Left renal pelvis (tissue), 4 donors: ENCODE results near the gene EXOC4. TPM values are rescaled to one million over a fixed set of nuclear protein-coding genes. Genes with fewer than 3 reads are reported as not detected.

Source experiments
- DNase-seq, 4 donors: peaks; one replicate each; pipeline ENCODE4 v3.0.0-alpha.2; 2013; ENCODE audit warnings: low read depth in 4 of 4, low spot score in 3 of 4
- polyA plus RNA-seq, 4 donors: library from polyadenylated mRNA; unstranded; fragments of 120-200 nt; gene quantifications; one replicate each; pipeline ENCODE4 v1.2.1, GENCODE V29; 2013; ENCODE audit not compliant: insufficient read length in 4 of 4

EXOC4 gene
- polyA plus RNA-seq, 4 donors = 59.2 to 81.3 (median 72.0) TPM

DNA sequence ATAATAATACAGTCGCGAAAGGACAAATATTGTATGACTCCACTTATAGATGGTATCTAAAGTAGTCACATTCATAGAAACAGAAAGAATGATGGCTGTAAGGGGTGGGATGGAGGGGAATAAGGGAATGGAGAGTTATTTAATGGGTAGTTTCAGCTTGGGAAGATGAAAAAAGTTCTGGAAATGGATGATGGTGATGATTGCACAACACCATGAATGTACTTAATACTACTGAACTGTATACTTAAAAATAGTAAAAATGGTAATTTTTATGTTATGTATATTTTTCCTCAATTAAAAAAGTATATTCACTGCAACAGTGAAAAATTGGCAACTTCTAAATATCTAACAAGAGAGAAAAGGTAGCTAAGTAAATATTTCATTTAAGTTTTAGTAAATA, 265.8 kb downstream of the EXOC4 start:
- DNase-seq = no peak

DNA sequence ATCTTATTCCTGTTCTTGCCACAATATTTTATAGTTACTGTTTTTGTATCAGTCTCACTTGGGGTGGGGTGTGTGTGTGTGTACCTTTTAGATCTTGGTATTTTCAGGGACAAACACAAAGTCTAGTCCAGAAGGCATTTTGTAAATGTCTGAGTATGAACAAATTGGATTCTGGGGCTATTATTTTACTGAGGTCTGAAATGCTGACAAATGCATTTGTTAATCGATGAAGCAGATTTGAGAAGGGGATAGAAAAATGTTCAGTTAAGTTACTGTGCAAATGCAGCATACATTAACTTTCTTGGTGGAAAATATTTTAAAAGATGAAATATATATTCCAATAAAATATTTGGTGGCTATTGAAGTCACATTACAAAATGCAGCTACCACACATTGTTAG, 267.4 kb downstream of the EXOC4 start:
- DNase-seq = no peak

DNA sequence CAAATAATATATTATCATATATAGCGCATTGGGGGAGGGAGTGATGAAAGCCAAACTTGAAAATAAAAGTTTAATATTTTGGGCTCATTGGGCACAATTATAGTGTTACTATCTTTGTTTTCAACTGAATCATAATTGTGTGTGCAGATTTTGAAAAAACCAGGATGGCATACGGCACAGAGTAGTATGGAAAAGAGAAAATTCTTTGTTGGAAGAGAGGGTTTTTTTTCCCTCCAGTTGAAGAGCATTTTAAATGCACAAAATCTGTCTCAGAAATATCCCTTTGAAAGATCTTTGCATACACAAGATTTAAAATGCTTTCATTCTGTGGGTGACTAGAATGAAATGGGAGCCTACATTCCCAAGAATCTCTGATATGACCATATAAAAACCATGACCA, 269.6 kb downstream of the EXOC4 start:
- DNase-seq = no peak

GRCh38 chr7:133528796-133529195, 275.9 kb downstream of the EXOC4 start:
- DNase-seq = no peak

GRCh38 chr7:133529861-133530260, 277.0 kb downstream of the EXOC4 start:
- no peak for DNase-seq

DNA sequence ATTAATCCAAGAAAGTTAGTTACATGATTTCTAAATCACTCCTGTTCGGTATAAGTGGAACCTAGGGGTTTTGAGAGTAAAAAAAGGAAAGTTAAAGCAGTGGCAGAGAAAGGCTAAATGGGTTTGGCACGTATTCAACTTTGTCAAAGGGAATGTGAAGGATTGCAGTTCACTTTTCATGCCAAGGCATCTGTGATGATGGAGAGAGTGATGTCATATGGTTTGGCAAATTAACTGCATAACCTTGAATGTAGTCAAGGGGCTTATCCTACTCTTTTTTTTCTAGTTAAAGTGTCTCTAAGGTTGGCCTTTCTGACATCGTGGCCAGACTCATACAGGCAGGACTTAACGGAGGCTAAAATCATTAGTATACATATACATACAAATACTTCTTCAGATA, 277.8 kb downstream of the EXOC4 start:
- no peak for DNase-seq

DNA sequence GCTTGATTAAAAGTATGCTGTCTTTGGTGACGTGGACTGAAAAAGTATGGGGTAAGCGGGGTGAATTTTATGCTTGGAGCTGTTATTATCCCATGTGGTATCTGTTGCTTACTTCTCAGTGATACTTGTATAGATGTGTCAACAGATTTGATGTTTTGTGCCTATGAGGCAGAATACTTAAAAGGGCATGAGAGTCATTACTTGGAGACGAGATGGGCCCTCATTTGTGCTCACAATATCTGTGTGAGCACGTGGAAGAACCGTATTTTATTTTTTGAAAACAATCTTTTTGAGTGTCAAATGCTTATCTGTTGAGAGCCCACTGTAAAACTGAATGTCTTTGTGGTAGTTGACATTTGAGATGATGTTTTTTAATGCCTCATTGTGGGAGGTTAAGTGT, 281.9 kb downstream of the EXOC4 start:
- no peak for DNase-seq

DNA sequence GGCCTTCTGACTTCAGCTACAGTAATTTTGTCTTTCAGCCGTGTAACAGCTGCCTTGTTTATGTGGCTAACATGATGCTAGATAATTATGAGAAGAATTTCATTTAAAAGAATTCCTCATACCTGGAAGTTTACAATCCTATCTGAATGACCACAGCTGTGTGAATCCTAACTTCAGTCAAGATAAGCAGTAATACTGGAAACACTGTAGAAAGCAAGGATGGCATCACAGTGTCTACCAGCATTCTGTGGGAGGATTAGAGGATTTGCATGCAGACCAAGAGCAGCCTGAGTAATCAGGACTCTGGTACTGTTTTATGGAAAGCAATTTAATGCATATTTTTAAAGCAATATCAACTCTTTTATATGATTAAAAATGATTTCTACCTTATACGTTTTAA, 282.4 kb downstream of the EXOC4 start:
- no peak for DNase-seq

GRCh38 chr7:133536450-133536849, 283.6 kb downstream of the EXOC4 start:
- no peak for DNase-seq

DNA sequence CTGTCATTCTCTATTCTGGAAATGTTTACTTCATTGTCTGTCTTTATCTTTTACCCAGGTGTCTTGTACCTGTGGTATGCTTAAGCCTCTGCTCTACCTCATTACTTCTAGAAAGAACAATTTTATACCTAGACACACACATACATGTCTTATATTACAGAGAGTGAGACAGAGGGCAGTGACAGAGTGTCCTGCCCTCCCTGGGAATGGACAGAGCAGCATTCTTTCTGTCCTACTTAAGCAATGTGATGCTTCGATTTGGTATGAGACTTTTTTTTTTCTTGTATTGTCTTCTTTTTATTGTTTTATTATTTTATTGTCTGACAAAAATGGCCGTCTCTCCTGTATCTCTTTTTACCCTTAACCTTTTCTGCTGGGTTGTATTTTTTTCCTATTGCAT, 286.1 kb downstream of the EXOC4 start:
- DNase-seq = no peak

DNA sequence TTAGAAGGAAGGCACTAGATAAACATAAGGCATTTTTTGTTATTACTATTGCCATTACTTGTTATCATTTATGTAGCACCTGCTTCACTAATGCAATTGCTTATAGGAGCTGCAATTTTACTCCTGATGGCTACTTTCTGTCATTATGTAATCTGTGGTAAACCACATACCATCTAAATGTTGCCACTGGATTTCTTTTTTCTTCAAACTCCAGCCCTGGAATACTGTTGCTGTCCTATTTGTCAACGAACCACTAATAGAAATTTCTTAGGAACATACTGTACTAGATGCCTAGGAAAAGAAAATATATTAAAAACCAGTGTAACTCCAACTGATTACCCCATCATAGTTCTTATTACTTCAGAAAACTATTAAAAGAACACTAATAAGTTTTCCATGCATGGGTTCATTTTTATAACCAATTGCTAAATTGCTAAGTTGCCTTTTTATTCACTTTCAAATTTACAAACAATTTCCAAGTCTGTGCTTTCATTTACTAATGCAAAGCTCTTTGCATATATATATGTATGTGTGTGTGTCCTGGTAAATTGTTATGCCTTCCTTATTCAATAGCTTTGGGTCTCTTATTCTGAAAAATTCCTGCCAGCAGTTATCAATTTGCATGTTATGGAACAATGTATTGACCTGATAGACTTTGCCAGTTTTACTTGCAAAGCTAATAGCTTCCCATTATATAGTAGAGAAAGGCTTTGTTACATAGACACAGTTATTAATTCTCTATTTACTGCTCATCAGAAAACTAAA, 287.4 kb downstream of the EXOC4 start:
- DNase-seq = no peak

DNA sequence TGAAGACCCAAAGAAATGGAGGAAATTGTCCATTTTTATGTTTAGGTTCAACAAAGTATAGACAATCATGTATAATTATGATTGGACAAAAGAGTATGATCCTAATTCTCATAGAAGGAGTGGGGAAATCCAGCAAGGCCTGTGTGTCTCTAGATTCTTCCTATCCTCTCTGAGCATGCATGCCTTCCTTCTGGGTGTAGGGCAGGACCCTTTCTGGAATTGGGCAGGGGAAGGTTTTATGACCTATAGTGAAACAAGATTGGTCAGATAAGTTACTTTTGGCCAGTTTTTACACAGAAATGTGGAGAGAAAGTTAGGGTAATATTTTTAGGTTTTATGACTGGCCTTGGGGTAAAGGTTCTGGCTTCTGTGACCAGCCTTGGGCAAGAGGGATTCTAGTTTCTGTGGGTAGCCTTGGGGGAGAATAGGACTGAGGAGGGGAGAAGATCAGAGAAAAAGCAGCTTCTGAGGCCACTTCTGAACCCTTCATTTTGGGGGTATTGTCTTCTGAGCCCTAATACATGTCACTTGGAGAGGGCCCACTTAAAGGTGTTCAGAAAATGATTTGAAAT, 289.4 kb downstream of the EXOC4 start:
- DNase-seq = no peak

DNA sequence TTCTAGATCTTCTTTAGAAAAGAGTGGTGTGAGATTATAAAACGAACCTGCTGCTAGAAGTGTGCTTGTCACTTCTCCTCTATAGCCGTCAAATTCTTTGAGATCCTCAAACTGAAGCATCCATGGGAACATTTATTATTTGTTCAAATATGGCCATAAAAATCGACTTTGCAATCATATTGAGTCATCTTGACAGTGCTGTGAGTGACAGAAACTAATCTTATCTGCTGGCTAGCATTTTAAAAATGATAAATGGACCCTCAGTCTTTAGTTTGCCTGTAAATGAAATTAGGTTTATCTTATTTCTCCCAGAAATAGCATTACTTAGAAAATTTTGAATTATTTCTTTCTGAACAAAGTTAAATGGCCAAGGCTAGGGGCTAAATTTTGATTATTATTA, 290.8 kb downstream of the EXOC4 start:
- no peak for DNase-seq

DNA sequence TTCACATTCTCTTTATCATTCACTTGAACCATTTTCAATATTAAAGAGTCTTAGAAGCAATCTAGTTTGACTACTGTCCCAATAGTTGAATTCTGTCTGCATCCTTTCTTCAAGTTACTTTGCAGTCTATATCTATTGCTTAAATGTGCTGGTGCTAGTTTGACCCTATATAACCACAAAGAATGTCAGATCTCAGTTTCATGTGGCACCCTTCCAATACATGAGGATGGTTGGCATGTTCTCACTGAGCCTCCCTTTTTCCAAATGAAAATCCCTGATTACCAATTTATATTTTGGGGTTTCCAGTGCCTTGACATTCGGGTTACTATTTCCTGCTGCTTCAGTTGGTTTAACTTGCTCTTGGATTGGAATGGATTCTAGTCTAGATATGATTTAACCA, 292.7 kb downstream of the EXOC4 start:
- no peak for DNase-seq

GRCh38 chr7:133547981-133548380, 295.1 kb downstream of the EXOC4 start:
- DNase-seq = no peak

DNA sequence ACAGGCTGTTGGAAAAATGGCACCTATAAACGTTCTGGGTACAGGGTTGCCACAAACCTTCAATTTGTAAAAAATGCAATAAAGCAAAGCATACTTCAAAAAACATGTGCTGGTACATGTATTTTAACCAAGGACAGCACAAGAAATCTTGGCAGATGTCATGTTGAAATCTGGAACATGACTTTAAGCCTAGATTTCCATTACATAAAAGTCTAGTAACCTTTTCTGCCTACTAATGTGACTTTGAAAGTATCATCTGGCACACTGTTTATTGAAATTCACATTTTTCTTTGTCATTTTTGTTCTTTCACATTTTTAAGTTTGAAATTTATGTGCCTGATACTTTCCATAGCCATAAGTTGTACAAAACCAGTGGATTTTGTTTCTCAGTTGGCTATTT, 296.8 kb downstream of the EXOC4 start:
- no peak for DNase-seq

GRCh38 chr7:133550145-133550544, 297.3 kb downstream of the EXOC4 start:
- no peak for DNase-seq

- DNase-seq = no peak
Measured at GRCh38 chr7:133550811-133551210, 297.9 kb downstream of the EXOC4 start.

DNA sequence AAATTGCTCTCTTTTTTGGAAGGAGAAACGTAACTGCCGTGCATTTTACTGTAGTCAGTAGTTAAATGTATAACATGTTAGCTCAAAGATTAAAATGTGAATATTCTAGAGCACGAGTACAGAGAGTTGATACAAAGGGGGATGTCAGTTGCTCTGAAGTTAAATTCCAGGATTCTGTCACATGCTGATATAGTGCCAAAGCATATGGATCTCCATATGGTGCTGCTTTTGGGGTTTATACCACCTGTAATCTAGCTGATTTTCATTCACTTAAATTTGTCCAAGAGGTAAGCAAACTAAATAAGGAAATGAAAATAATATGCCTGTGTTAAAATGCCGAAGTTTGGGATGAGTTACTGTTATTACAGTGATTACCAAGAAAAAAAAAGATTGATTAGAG, 298.6 kb downstream of the EXOC4 start:
- no peak for DNase-seq

DNA sequence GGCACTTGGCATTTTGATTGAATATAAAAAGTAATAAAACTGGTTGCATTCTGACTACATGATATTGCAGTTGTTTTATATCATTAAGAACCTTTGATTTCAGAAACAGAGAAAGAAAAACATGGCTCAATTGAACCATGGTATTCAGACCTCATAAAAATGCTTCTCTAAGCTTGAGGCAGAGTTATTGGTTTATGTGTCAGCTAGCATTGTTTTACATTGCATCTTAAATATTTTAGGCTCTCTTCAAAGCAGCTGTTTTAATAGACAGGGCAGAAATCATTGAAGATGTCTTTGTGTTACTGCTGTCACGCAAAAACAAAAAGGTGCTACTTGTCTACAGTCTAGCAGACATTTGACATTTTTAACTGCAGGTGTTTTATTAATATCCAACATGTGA, 299.2 kb downstream of the EXOC4 start:
- DNase-seq = no peak

DNA sequence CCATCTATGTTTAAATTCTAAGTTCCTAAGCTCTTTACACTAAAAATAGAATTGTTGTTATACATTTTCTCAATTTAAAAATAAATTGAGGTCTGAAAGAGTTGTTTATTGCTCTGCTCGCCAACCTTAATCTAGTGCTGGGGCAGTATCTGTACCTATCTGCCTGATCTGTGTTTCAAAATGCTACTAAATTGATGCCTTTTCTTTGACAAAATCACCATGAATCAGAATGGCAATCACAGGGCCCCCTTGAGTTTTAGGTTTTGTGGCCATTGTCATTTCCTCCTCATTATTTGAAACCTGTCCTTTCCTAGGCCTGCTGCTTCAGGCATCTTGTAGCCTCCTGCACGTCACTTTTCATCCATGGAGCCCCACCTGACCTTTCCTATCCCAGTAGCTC, 301.5 kb downstream of the EXOC4 start:
- DNase-seq = no peak

DNA sequence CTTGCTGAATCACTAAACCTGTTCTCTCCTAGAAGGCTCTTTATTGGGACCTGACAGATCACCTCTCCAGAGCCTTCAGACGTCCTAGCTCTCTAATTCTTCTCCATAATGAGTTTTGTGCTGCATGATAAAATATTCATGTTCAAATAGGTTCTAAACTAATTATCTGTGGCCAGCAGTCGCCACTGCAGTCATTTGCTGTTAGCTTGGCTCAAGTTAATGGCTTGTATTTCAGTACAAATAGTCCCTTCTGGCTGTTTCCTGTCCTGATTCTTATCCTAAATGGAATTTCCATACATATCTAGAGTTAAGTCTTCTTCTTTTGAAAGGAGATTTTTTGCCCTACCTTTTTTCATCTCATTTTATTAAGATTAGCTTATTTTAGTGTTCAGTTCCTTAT, 303.2 kb downstream of the EXOC4 start:
- no peak for DNase-seq

DNA sequence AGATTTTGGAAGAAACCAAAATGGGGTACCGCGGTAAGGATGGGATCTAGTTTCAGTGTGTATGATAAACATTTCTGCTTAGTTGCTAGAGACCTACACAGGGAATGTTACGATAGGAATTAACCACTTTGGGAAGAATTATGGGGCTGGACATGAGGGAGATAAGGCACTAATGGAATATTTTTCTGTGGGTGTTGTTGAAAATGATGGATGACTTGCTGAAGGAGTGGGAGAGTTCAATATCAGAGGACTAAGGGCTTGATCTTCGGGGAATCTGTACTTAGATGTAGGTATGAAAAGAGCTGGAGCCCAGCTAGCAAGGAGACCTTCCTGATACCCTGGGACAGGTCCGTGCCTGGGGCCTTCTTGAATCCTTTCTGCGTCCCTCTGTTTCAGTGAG, 303.7 kb downstream of the EXOC4 start:
- DNase-seq = no peak
